ENCODE results near the gene RASA2. TPM values are rescaled to one million over a fixed set of nuclear protein-coding genes. Genes with fewer than 3 reads are reported as not detected.
A peak's percentile ranks its signal among the peaks of the same experiment; 100 is the strongest.

RASA2 gene
- total and polyA plus RNA-seq, 2 of the 8 experiments (the other 6 are each of a cell fraction or from before 2014, with no cell fraction given) = 3.5 to 15.9 TPM

- Histone ChIP-seq H3K4me3 (ENCODE audit: extremely low read depth in 1 of 4, insufficient read depth in 2 of 4, low read depth in 3 of 4, low read length in 4 of 4) (no peak overlapping the region), H3K23ac (ENCODE audit: insufficient read length) (no peak overlapping the region), H3K18ac (ENCODE audit: extremely low read depth, low read length) (no peak overlapping the region), H3K14ac (ENCODE audit: insufficient read length) (no peak overlapping the region), H3K4me1 (replicated peaks in 1 of 4; ENCODE audit: control insufficient read depth in 3 of 4, insufficient read depth in 4 of 4, low read length in 3 of 4) (no peaks in the 10 kb centered on the region; a peak in 1 of 7 replicates), H3K79me1 (ENCODE audit: low read depth, low read length) (no peaks in the 10 kb centered on the region), H3K9ac (replicated peaks in 1 of 4; ENCODE audit: extremely low read depth in 1 of 4, low read depth in 3 of 4, low read length in 3 of 4) (no peak overlapping the region), H3K36me3 (ENCODE audit: control insufficient read depth in 2 of 4, insufficient read depth in 4 of 4, low read length in 3 of 4) (no peaks in the 10 kb centered on the region), H2AK5ac (ENCODE audit: low read depth, low read length) (no peak overlapping the region), H2BK5ac (ENCODE audit: low read depth, low read length) (no peak overlapping the region), H4K5ac (ENCODE audit: insufficient read length, low read depth, low read length) (no peak overlapping the region), H2BK20ac (ENCODE audit: low read length) (no peak overlapping the region), H3K4me2 (ENCODE audit: insufficient read depth in 1 of 2, low read depth in 2 of 2, low read length in 2 of 2) (no peak overlapping the region), H3K4ac (replicated peaks; ENCODE audit: insufficient read length, low read depth, low read length) (no peak overlapping the region), H3K9me3 (ENCODE audit: insufficient read depth in 2 of 2, low read depth in 1 of 2, low read length in 1 of 2) (no peaks in the 10 kb centered on the region), H3K23me2 (ENCODE audit: low read depth, low read length) (no peaks in the 10 kb centered on the region), H2AFZ (ENCODE audit: low read length) (peak overlapping the region; percentile 79), H2BK12ac (ENCODE audit: low read depth, low read length) (no peak overlapping the region), H2BK120ac (replicated peaks; ENCODE audit: low read depth, low read length) (no peak overlapping the region), H3K27ac (ENCODE audit: low read depth, low read length) (no peak overlapping the region), H4K20me1 (replicated peaks in 1 of 2; ENCODE audit: control insufficient read depth in 1 of 2, insufficient read depth in 2 of 2, low read length in 2 of 2) (no peaks in the 10 kb centered on the region), H2BK15ac (ENCODE audit: low read length) (no peak overlapping the region), H3K27me3 (replicated peaks in 1 of 4; ENCODE audit: control insufficient read depth in 3 of 4, extremely low read depth in 1 of 4, insufficient read depth in 3 of 4, low read length in 3 of 4) (no peaks in the 10 kb centered on the region), H3K56ac (replicated peaks; ENCODE audit: insufficient read length, low read depth, low read length) (no peak overlapping the region), H4K8ac (ENCODE audit: extremely low read depth, insufficient read depth, low read length) (no peak overlapping the region), H3K79me2 (ENCODE audit: control insufficient read depth in 1 of 2, insufficient read depth in 2 of 2, low read length in 2 of 2) (no peaks in the 10 kb centered on the region), H4K91ac (replicated peaks; ENCODE audit: insufficient read length, low read length) (no peak overlapping the region)
- 92% methylated on average over 1 of the region's 1 CpG; no CpG with 5 or more reads in 1 of the 2 experiments for WGBS, 2 experiments (ENCODE audit: extremely low coverage in 1 of 2, insufficient coverage in 1 of 2, insufficient read length in 1 of 2, insufficient replicate concordance in 2 of 2, low coverage in 1 of 2, low lambda C conversion rate in 2 of 2, missing lambda C conversion rate in 1 of 2)
- FAIRE-seq (no peak), DNase-seq (ENCODE audit: low read depth in 1 of 2, low spot score in 2 of 2) (no peak)
- POLR2A ChIA-PET (ENCODE audit: partially characterized antibody) = no interaction called here
- CTCF ChIA-PET (ENCODE audit: partially characterized antibody) = interaction anchor here (0.9 to 3.7 kb wide), 22 partner anchors 10 to 340 kb away, joined by 3 to 32 read pairs (median 8); no protein-coding TSS in a partner anchor
- TF ChIP-seq YY1 (IDR thresholded peaks at IDR 0.05; ENCODE audit: low read depth, low read length) = 0 out of 2 replicates have a peak, but pooled peaks have one; percentile 43
- 0 out of 2 replicates have a peak, but pooled peaks have one; percentile 8 for TF ChIP-seq TEAD4 (IDR thresholded peaks at IDR 0.05; ENCODE audit: low read depth, low read length)
- TF ChIP-seq JUND (IDR thresholded peaks at IDR 0.05; ENCODE audit: low read length) = no peak
- peak; percentile 79 for TF ChIP-seq MAX (IDR thresholded peaks at IDR 0.05)
Observed at GRCh38 chr3:141643796-141644195, 157.0 kb downstream of the RASA2 start.

Measured in H1 (cell line).